Activated CD8-positive, alpha-beta memory T cell treated with anti-CD3 and anti-CD28 coated beads for 4 hours (primary cell): ENCODE results near the gene MYL12A.
A peak's percentile ranks its signal among the peaks of the same experiment; 100 is the strongest.
"Not testable (repeated sequence)": the region's sequence is repeated elsewhere in the genome, so short reads cannot be mapped to it uniquely, and the experiment has no call there.

ENCODE experiments used
- DNase-seq, 2 donors: peaks; one replicate each; pipeline ENCODE4 v3.0.0-alpha.2; 2020; ENCODE audit warnings: low read depth in 2 of 2

Gene MYL12A

GRCh38 chr18:3254725-3255124 is 7.1 kb downstream of the MYL12A start:
- no peak for DNase-seq

GRCh38 chr18:3255611-3256165 is 8.1 kb downstream of the MYL12A start:
- no peak for DNase-seq

GRCh38 chr18:3256693-3257626 is 9.4 kb downstream of the MYL12A start:
- no peak for DNase-seq

- no peak for DNase-seq
Observed at GRCh38 chr18:3257627-3258120, 10.1 kb downstream of the MYL12A start.

- DNase-seq, result no peak
Observed at GRCh38 chr18:3260995-3261372, 13.4 kb downstream of the MYL12A start.

GRCh38 chr18:3261373-3262233 is 14.0 kb downstream of the MYL12A start, which contains the start of gene MYL12B:
TSS of gene MYL12B (plus strand) at chr18:3262133. CDS start at chr18:3272899, 10,766 bp downstream.
- DNase-seq, result peak; percentile 50 to 53

GRCh38 chr18:3262234-3263131 is 14.9 kb downstream of the MYL12A start:
- no peak for DNase-seq

- DNase-seq, result no peak
Observed at GRCh38 chr18:3263132-3263700, 15.6 kb downstream of the MYL12A start.

- no peak for DNase-seq
Observed at GRCh38 chr18:3264362-3264761, 16.8 kb downstream of the MYL12A start.

- no peak for DNase-seq
Observed at GRCh38 chr18:3265564-3266033, 18.0 kb downstream of the MYL12A start.

GRCh38 chr18:3266062-3266608 is 18.5 kb downstream of the MYL12A start:
- DNase-seq, result no peak

GRCh38 chr18:3268306-3268705 is 20.7 kb downstream of the MYL12A start:
- no peak for DNase-seq

GRCh38 chr18:3269241-3269913 is 21.8 kb downstream of the MYL12A start:
- DNase-seq, result no peak

- no peak for DNase-seq
Observed at GRCh38 chr18:3269914-3270299, 22.3 kb downstream of the MYL12A start.

GRCh38 chr18:3273042-3273441 is 25.4 kb downstream of the MYL12A start:
- no peak for DNase-seq

- DNase-seq, result not testable (repeated sequence)
Observed at GRCh38 chr18:3277643-3278213, 30.1 kb downstream of the MYL12A start.

GRCh38 chr18:3279201-3280185 is 31.9 kb downstream of the MYL12A start:
- DNase-seq, result no peak
